K562 (cell line): ENCODE data around the gene FOXP4. TPM values are rescaled to one million over a fixed set of nuclear protein-coding genes. Genes with fewer than 3 reads are reported as not detected.

ENCODE experiments used
- CHD7 ChIP-seq: fragments of 200-600 bp; sonication (generic); IDR thresholded peaks from one replicate; pipeline ENCODE4 v1.6.1; 2012; ENCODE audit warnings: mild to moderate bottlenecking, low read depth, low read length, inconsistent platforms
- CREB1 ChIP-seq, 2 experiments: sonication (generic) in 1 of 2; formaldehyde crosslinking in 1 of 2; IDR thresholded peaks; 2 replicates each; pipeline versions ENCODE4 v1.6.1 to v1.8.0; 2012 to 2022; ENCODE audit warnings: inconsistent platforms in 1 of 2, mild to moderate bottlenecking in 1 of 2, missing genetic modification reagents in 1 of 2, moderate library complexity in 1 of 2
- HLTF ChIP-seq: fragments of 450-650 bp; IDR thresholded peaks from 2 replicates; pipeline ENCODE4 v1.6.1; 2016
- JUN ChIP-seq, 2 experiments: sonication (generic) in 1 of 2; formaldehyde crosslinking in 1 of 2; IDR thresholded peaks; 2 replicates each; pipeline versions ENCODE4 v1.6.1 to v1.8.0; 2012 to 2022; ENCODE audit warnings: borderline replicate concordance in 2 of 2, mild to moderate bottlenecking in 2 of 2, improper control_type of control experiment in 1 of 2, low read depth in 1 of 2, low read length in 1 of 2, missing genetic modification reagents in 1 of 2
- MTA3 ChIP-seq: fragments of 450-650 bp; formaldehyde crosslinking; IDR thresholded peaks from 2 replicates; pipeline ENCODE4 v1.6.1; 2017; ENCODE audit warnings: mild to moderate bottlenecking, borderline replicate concordance
- SIX5 ChIP-seq, 2 experiments: IDR thresholded peaks; 2 replicates each; pipeline ENCODE4 v1.6.1; 2011; ENCODE audit warnings: low read length in 2 of 2, borderline replicate concordance in 1 of 2, low read depth in 1 of 2, mild to moderate bottlenecking in 1 of 2, moderate library complexity in 1 of 2; ENCODE audit not compliant: insufficient read depth in 1 of 2
- SMAD1 ChIP-seq: fragments of 150-350 bp; IDR thresholded peaks from 2 replicates; pipeline ENCODE4 v1.6.1; 2014; ENCODE audit warnings: low read length, low read depth; ENCODE audit not compliant: partially characterized antibody
- YY1 ChIP-seq, 3 experiments: IDR thresholded peaks; 2 replicates each; pipeline ENCODE4 v1.6.1; 2011; ENCODE audit warnings: low read length in 2 of 3, mild to moderate bottlenecking in 2 of 3, moderate library complexity in 2 of 3, borderline replicate concordance in 1 of 3, control low read depth in 1 of 3, low read depth in 1 of 3; ENCODE audit not compliant: insufficient read depth in 3 of 3, insufficient replicate concordance in 2 of 3, control insufficient read depth in 1 of 3, insufficient read length in 1 of 3; ENCODE audit errors: extremely low read depth in 1 of 3
- ZKSCAN3 ChIP-seq: fragments of 250-450 bp; sonication (Bioruptor Pico); IDR thresholded peaks from 2 replicates; pipeline ENCODE4 v1.4.0; 2020
- ZKSCAN8 ChIP-seq: fragments of 200-800 bp; sonication (Bioruptor generic); IDR thresholded peaks from 2 replicates; pipeline ENCODE4 v1.6.1; 2016; ENCODE audit warnings: missing genetic modification characterization, missing compliant biosample characterization
- ZNF12 ChIP-seq: sonication (generic); formaldehyde crosslinking; IDR thresholded peaks from 2 replicates; pipeline ENCODE4 v1.4.0; 2020; ENCODE audit warnings: mild to moderate bottlenecking, missing genetic modification reagents
- ZNF431 ChIP-seq: sonication (generic); formaldehyde crosslinking; IDR thresholded peaks from 2 replicates; pipeline ENCODE4 v1.8.0; 2022; ENCODE audit warnings: mild to moderate bottlenecking, missing genetic modification reagents
- ZNF511 ChIP-seq: sonication (generic); formaldehyde crosslinking; IDR thresholded peaks from 2 replicates; pipeline ENCODE4 v1.8.0; 2022; ENCODE audit warnings: mild to moderate bottlenecking, missing genetic modification reagents
- polyA plus RNA-seq, 8 experiments: library from polyadenylated mRNA; depleted of rRNA in 4 of 8; stranded (reverse) in 5 of 8; unstranded in 3 of 8; fragments of >200 nt; fragmentation: Nextera tagmentation in 2 of 8; fragmentation: Illumina TruSeq in 1 of 8; extraction: Ambion mirVana in 2 of 8; extraction: Trizol in 1 of 8; gene quantifications; 2 replicates each; pipeline versions ENCODE4 v1.2.1 to v1.2.3, GENCODE V29; 2011 to 2014; ENCODE audit warnings: inconsistent platforms in 1 of 8, missing spikeins in 1 of 8
- total RNA-seq, 7 experiments: library from RNA; depleted of rRNA in 6 of 7; stranded (reverse); fragments of >200 nt in 6 of 7; fragmentation: Illumina TruSeq in 2 of 7; extraction: Trizol in 2 of 7; gene quantifications; 2 replicates each; pipeline versions ENCODE4 v1.2.1 to v1.2.3, GENCODE V29; 2011 to 2021; ENCODE audit warnings: low replicate concordance in 1 of 7

Gene FOXP4
- total and polyA plus RNA-seq, 9 of the 15 experiments (the other 6 are each of a cell fraction or from before 2014, with no cell fraction given), result 0.11 to 29.4 (median 2.3) TPM

- no peak for TF ChIP-seq CHD7
- no peak for TF ChIP-seq ZNF511
- no peak; the same call in 1 of the 2 replicates for TF ChIP-seq CREB1 (IDR thresholded peaks at IDR 0.05)
- TF ChIP-seq CREB1 (CRISPR knock-in tag; IDR thresholded peaks at IDR 0.05), result 0 out of 2 replicates have a peak, but pooled peaks have one; percentile 48
- no peak for TF ChIP-seq ZKSCAN8
- TF ChIP-seq SMAD1, result no peak
- TF ChIP-seq HLTF, result peak; percentile 66; the same call in 1 of the 2 replicates
- TF ChIP-seq ZNF12 (CRISPR knock-in tag), result 0 out of 2 replicates have a peak, but pooled peaks have one; percentile 25
- TF ChIP-seq MTA3, result no peak
- no peak for TF ChIP-seq ZKSCAN3
- TF ChIP-seq SIX5 (IDR thresholded peaks at IDR 0.05; ENCODE audit: borderline replicate concordance in 1 of 2, insufficient read depth in 1 of 2, low read depth in 1 of 2, low read length in 2 of 2), result no peak
- 0 out of 2 replicates have a peak, but pooled peaks have one; percentile 47 for TF ChIP-seq ZNF431
- no peak for TF ChIP-seq YY1 (IDR thresholded peaks at IDR 0.05; ENCODE audit: borderline replicate concordance in 1 of 3, control insufficient read depth in 1 of 3, extremely low read depth in 1 of 3, insufficient read depth in 3 of 3, insufficient read length in 1 of 3, insufficient replicate concordance in 2 of 3, low read depth in 1 of 3, low read length in 2 of 3)
- TF ChIP-seq JUN (IDR thresholded peaks at IDR 0.05; ENCODE audit: borderline replicate concordance, low read depth, low read length), result 0 out of 2 replicates have a peak, but pooled peaks have one; percentile 2
- no peak for TF ChIP-seq JUN (CRISPR knock-in tag; IDR thresholded peaks at IDR 0.05; ENCODE audit: borderline replicate concordance)
Observed at GRCh38 chr6:41578217-41579087, 32.3 kb downstream of the FOXP4 start (continued).
